Measurements from ENCODE around the gene MDP1. TPM values are rescaled to one million over a fixed set of nuclear protein-coding genes. Genes with fewer than 3 reads are reported as not detected.
A peak's percentile ranks its signal among the peaks of the same experiment; 100 is the strongest.

MDP1 gene
- 10.0 and 10.2 TPM in 2 replicates for total RNA-seq

DNA sequence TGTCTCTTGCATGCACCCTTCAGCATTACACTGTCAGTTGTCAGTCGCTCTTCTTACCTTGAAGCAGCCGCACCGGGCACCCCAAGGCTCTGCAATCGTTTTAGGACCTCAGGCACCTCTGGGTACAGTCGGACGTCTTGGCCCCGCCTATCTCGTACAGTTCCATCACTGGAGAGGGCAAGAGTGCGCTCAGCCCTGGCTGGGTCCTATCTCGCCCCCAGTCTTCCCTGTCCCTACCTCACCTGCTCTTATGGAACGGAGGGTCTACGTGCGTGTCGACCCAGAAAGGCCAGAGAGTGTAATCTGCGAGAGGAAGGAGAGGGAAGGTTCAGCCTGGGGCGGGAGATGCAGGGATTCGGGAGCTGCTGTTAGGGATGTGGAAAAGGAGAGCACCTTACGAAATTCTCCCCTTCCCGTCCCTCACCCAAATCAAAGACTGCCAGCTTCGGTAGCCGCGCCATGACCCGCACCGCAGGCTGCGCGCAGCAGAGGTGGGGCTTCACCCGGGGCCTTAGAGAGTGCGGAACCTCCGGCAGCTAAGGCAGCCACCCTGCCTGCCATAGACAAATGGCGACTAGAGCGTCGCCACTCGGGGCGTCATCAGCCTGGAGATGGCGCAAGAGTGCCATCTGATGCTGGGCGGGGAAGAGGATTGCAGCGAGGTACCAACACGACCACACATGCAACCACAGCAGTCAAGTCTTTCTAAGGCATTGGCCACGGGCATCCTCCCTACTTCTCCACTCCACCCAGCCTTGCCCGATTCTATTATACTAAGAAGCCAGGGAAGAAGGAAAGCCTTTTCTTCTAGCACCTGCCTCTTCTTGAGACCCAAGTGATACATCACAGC lies at the start of gene MDP1:
TSS of gene MDP1 (minus strand) at position 572 of the 850 bp plus-strand sequence. CDS start at position 461, 111 bp downstream.
- DNase-seq (ENCODE audit: low read depth) = peak; percentile 79

DNA sequence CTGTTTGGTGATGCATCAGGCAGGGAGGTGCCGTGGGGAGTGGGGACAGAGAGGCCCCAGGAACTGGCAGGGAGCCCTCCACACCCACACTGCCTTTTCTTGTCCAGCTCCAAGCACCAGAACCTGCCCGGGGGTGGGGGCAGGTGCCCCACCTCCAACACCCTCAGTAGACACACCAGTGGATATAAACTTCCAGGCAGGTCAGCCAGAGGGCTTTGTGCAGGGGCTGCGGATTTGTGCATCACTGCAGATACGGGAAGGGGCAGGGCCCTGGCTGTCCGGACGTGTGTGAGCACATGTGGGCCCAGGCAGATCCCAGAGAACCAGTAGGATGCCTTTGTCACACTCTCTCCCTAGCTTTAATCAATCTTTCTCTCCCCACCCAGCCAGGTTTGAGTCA lies 48.4 kb upstream of the MDP1 start:
- DNase-seq (ENCODE audit: low read depth) = no peak

DNA sequence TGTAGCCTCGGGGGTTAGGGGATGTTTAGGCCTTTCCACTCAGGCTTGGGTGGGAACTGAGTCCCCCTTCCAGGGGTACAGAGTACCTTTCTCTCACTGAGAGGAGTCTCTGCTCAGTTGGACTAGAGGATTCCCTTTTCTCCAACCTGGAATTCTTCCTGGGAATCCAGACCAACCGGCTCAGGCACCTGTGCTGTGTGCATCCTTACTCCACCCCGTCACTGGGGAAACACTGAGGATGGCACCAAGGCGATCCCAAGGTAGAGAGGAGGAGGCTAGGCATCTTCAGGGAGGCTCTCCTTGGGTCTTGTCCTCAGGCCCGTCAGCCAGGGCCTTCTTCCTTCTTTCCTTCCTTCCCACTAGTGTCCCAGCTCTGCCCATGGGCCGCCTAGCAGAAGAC lies 48.0 kb upstream of the MDP1 start:
- no peak for DNase-seq (ENCODE audit: low read depth)

DNA sequence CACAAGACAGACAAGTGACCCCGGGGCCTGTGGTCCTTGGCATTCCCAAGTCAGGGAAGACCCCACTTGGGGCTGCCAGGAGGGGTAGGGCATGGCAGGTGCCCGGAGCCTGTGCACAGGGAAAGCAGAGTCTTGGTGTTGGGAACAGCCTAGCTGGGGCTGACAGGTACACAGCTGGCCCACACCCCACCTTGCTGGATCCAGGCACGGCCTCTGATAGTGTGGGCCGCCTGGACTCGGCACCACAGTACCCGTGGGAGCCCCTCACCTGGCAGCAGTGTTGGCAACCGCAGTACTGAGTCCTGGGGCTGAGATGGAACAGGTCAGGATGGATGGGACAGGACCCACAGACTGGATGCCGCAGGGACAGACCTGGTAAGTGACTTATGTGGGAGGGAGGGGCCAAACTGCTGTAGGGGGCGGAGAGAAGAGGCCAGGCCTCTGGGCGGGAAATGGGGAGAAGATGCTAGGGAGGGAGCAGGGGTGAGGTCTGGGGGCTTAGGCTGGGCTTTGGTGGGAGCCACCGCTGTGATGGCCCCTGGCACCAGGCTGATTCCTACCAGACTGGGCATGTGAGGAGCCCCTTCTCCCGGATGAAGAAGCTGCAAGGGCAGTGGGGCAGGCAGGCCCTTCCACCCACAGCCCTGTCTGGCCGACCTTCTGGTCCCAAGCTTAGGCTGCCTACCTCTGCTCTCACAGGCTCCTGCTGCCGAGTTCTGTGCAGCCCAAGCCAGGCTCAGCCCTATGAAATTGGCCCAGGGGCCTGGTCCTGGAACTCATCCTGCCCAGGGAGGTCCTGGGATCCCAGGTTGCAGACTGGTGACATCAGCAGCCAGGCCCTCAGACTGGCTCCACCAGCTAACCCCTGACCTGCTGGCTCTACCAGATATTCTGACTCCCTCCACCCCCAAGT lies 47.2 kb upstream of the MDP1 start, which contains the start of gene TGM1:
TSS of gene TGM1 (minus strand) at position 357 of the 913 bp plus-strand sequence. CDS start 825 bp downstream, outside the sequence.
- no peak for DNase-seq (ENCODE audit: low read depth)

DNA sequence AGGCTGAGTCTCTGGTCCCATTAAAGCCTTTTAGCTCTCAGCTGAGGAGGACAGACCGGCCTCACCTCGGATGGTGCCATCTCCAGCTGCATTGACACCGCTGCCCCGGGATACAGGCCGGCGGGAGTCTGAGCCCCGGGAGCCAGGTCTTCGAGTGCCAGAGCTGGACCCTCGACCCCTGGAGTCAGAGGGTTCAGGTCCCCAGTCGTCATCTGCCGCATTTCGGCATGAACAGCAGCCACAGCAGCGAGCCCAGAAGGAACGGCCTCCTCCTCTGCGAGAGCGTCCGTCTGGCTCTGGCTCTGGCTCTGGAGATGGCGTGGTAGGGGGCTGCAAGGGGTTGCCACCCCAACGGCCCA lies 46.1 kb upstream of the MDP1 start:
- DNase-seq (ENCODE audit: low read depth) = no peak

DNA sequence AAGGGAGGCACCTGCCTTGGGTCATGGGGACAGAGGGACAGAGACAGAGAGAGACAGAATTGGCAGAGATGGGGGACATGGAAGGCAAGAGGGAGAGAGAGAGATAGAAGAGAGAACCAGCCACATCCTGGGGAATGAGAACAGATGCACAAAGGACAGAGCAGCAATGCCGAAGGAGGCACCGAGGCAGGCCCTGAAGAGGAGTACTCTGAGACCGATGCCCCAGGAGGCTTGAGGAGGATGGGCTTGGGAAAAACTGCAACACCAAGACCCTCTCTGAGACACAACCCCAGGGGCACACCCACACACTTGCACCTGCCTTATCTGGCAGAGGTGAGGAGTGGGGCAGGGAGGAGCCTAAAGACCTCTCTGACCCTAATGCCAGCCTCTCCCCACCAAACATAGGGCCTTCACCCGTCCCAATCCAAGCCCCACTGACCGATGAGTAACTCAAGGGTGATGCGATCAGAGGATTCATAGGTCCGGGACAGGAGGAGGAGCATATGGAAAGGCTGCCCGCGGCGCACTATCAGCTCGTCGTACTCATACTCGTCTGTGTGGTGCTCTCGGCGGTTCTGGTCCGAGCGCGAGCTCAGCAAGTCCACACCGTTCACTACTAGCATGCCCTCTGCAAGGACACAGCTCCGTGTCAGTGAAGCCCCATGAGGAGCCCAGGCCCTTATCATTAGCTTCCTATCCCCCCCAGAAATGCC lies 45.5 kb upstream of the MDP1 start:
- DNase-seq (ENCODE audit: low read depth) = no peak

DNA sequence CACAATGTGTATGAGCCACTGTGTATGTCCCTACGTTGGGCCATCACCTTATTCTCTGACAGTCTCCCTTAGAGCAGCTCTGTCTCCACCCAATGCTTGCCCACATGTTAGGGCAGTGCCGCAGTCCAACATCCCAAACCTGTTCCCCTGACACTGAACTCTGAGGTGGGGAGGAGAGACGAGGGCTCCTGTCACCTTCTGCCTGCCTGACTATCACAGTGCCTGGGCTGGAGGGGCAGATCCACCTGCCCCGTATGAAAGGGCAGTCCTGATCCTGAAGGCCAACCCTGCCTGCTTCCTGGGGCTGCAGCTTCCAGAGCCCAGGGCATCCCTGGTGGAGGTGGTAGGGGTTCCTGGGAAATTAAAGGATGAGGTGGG lies 44.9 kb upstream of the MDP1 start:
- DNase-seq (ENCODE audit: low read depth) = no peak

DNA sequence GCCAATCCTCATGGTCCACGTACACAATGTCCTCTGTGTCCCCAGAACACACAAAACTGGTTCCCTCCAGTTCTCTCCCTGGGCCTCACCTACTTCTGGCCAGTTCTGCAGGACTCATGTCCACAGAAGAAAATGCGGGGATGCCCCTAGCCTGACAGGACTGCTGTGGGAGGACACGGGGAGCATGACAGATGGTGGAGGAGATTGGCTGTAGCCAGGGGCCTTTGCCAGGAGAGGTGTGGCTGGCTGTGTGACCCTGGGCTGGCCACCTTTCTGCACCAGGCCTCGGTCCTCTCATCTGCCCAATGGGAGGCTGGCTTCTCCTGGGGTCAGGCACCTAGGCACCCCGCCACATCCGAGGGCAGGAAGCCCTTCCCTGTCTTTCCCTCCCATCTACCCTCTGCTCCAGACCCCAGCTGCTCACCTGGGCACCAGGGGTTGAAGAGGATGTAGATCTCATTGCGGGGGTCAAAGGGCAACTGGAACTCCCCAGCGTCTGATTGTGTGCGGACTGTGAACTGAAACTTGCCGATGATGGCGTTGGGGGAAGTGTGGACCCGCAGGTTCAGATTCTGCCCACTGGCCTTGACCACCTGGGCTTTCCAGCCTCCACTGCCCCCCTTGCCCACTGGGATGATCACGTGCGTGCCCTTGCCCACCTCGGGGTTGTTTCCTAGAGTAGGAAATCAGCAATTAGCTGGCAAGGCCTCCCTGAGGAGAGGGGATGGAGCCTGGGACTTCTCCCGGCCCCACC lies 44.3 kb upstream of the MDP1 start:
- DNase-seq (ENCODE audit: low read depth) = no peak

DNA sequence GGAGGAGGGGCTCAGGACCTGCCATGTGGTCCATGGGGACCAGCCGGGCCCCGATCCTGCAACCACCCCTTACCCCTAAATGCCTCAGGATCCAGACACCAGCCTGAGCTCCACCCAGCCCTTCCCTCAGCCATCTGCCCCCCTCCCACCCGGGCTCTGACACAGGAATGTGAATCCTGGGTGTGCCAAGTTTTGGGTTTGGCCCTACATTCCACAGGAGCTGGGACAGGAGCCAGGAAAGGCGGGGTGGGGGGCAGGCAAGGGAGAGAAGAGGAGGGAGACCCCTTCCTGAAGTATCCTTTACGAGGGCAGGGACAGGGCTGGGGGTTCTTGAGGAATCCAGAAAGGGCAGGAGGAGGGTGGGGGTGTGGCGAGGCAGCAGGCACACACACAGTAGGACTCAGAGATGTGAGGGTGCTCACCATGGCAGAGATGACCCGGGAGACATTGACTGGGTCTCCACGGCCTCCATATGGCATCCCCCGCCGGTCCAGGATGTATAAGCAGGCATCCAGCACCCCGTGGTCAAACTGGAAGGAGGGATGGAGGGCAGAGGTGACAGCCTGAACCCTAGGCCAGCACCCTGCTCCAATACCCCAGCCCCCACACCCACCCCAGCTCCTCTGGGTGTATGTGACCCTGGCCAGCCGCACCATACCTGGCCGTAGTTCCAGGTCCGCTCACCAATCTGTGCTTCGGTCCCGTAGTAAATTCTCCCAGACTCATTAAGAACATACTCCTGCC lies 43.6 kb upstream of the MDP1 start:
- DNase-seq (ENCODE audit: low read depth) = no peak

DNA sequence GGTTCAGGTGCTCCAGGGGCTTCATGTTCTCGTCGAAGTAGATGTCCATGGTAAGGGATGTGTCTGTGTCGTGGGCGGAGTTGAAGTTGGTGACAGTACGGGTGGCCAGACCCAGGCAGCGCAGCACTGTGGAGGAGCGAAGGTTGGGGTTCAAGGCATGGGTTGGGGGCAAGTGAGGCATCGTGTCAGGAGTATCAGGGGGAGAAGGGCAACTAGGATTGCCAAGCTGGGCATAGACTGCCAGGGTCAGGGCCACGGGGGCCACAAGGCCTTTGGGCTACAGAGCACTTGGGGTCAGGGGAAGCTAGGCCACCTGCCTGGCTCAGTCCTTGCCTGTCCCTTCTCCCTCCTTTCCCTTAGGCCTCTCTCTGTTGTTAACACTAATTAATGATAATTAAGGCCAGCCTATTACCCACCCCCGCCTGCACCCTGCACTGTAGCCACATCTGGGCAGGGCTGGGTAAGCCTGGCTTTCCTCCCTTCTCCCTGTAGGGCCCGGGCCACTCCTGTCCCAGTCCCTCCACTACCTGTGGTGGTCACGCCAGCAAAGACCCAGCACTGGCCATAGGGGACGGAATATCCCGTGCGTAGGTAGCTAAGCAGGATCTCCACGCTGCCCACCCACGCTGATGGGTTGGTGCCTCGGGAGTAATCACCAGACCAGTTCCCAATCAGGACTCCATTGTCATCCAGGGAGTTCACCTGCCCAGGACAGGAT lies 42.8 kb upstream of the MDP1 start:
- DNase-seq (ENCODE audit: low read depth) = no peak

DNA sequence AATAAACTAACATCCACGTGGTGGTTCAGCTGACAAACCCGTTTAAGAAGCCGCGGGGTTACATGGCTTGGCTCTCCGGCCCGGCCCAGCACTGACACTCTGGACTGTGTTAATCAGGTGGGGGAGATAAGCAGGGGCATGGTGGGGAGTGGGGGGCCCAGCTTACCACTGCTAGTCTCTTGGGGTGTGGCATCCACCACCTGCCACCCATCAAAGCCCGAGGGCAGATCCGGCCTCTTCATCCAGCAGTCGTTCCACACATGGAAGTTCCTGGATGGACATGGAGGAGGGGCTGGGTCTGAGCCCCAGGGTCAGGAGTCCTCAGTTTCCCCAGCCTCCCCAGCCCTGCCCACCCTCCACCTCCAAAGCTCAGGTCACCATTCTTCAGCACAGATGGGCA lies 42.3 kb upstream of the MDP1 start:
- DNase-seq (ENCODE audit: low read depth) = no peak

DNA sequence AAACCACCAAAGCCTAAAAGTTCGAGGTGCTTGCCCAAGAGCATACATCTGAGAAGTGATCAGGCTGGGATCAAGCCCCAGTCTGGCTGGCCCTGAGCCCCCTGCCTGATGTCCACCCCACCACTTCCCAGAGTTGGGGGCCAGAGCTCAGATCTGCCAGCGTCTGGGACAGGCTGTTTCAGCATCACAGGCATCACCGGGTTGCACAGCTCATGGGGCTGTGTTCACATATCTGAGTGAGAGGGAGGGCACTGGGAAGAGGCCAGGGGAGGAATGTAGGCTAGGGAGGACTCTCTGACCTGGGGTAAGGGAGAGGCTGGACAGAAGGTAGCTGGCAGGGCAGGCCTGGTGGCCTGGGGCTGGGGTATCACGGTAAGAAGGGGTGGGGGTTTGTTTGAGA lies 41.1 kb upstream of the MDP1 start:
- no peak for DNase-seq (ENCODE audit: low read depth)

DNA sequence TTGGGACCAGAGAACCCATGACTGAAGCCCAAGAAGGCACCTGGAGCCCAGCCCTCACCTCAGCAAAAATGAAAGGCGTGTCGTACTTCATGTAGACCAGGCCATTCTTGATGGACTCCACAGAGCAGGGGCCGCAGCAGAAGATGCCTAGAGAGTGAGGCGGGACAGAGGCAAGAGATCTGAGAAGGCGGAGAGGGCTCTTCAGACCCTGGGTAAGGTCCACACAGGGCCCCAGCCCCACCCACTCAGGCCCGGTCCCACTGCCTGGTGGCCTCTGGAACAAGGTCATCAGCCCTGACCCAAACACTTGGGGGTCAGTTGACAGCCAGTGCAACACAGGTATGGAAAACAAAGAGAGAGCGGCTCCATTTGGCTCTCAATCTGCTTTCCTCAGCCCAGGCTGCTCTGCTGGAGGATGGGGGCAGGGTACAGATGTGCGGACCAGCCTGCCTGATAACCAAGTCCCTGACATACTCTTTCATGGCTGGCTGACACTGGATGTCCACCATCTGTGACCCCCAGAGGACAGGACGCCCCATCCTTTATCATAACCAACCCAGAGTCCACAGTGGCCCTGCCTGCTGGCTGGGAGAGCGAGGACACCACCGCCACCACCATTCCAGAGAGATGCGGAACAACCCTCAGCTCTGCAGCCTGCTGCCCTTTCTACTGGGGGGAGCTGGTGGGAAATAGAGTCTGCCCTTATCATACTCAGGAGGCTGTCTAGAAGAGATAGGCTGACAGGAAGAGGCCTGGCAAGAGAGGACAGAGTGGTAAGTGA lies 40.3 kb upstream of the MDP1 start:
- no peak for DNase-seq (ENCODE audit: low read depth)

DNA sequence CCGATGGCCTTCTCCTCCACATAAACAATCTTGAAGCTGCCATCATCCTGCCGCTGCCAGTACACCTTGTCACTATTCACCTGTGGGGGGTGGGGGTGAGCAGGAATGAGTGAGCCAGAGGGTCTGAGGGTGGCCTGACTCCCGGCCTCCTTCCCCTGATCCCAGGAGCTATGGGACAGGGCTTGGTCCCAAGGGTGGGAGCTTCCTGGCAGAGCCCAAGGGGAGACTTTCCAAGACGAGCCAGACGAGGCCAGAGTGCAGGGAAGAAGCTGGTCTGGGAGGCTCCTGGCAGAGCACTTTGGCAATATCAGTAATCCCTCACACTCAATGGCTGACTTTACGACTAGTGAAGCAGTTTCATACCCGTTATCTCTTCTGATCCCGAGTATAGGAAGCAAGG lies 39.6 kb upstream of the MDP1 start:
- DNase-seq (ENCODE audit: low read depth) = no peak

DNA sequence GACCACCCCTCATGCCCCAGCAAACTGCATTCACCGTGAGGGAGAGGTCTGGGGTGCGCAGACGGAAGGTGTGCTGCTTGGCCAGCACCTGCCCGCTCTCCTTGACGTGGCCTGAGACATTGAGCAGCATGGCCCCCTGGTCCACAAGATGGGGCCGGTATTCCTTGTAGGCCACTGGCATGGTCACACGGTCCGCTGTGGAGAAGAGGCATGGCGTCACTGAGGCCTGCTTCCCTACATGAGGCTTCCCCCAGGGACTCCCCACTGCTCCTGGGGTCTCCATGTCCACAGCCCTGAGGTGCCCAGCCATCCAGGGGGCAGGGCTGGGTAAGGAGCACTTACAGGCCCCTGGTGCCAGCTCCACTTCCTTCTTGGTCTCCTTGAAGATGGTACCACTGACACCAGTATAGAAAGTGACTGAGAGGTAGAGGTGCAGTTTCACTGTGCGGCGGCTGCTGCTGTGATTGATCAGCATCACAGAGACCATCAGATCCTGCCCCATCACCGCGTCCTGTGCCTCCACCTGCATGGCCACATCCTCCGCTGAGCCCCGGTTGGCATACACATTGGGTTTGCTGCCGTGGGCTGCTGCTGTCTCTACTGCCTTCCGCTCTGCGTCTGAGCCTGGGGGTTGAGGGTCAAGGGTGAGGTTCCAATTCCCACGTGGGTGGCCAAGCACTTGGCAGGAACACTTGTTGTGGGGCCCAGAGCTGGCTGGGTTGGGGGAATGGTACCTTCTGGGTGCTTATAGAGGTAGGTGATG lies 38.9 kb upstream of the MDP1 start:
- DNase-seq (ENCODE audit: low read depth) = no peak

DNA sequence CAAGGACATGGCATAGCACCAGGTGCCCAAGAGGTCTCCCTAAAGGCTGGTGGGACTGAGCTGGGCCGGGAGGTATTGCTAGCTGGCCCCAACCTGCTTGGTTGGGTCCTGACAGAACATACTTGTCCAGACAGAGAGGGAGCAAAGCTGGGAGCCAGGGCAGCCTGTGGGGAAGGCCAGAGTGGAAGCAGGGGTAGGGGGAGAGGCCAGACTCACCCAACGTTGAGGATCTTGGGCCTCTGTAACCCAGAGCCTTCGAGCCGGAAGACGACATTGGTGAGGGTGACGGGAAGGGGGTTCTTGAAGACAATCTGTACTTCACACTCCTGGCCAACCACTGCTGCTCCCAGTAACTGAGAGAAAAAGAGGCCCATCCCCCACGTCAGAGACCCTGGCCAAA lies 38.1 kb upstream of the MDP1 start:
- DNase-seq (ENCODE audit: low read depth) = no peak

DNA sequence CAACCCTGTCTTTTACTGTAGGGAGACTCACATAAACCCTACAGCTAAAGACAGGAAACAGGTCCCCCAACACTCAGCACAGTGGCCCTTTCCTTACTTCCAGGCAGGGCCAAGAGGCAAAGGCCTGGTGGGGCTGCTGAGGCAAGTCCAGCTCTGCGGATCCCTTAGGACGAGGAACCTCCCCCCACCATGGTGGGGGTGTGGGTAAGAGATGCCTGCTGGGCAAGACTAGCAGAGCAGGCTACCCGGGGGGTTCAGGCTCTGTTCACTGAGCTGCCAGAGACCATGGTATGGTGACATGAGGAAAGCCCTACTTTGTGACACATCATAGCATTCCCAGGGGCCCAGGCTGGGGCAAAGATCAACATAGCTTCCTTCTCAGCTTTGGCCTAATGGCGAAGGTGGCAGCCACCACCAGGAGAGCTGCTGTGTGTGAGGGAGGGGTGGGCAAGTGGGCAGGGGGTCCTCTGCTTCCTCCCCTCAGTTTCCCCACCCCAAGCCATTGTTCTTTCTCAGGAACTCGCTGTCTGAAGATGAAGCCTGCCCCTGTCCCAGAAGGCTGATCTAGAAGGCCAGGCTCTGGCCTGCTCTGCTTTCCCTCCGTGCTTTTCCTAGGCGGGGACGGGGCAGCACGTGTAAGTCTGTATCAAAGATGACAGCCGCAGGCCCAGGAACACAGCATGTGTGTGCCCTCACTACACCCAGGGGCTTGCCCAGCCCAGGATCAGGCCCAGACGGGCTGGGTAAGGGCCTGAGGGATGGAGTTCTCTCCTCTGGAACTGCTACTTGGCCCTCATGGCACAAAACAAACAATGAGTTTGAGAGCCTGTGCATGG lies 36.6 kb upstream of the MDP1 start:
- no peak for DNase-seq (ENCODE audit: low read depth)

DNA sequence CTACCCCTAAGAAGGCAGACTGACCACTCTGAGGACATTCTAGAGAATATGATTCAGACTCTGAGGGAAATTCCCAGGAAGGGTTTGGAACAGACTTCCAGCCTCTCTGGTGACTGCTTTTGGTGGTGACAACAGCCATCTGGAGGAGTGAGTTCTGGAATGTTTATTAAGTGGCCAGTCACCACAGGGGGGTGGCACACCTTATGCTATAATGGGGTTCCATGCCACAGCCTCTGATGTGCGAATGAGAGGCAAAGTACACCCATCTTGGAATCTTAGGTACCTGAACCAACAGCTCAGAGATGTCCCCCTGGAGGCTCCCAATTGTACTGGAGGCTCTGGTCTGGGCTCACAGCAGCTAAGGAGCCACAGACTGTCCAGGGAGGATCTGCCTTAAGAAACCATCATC lies 36.0 kb upstream of the MDP1 start:
- DNase-seq (ENCODE audit: low read depth) = peak; percentile 53

All from renal cortical epithelial cell (primary cell).